NB4 (cell line): ENCODE results near the gene YTHDC1.

Source experiments
- DNase-seq: peaks from one replicate; pipeline ENCODE4 v3.0.0; 2010; ENCODE audit warnings: low read depth
- H3K4me3 ChIP-seq: one replicate; pipeline ENCODE4 v1.5.1; 2011; ENCODE audit warnings: mild to moderate bottlenecking, low read depth, low read length, moderate library complexity
- MYC ChIP-seq: IDR thresholded peaks from 2 replicates; pipeline ENCODE4 v1.6.1; 2011; ENCODE audit warnings: low read depth, low read length
- POLR2A ChIP-seq: IDR thresholded peaks from 2 replicates; pipeline ENCODE4 v1.6.1; 2011; ENCODE audit warnings: mild to moderate bottlenecking; ENCODE audit not compliant: insufficient read length; ENCODE audit errors: extremely low read depth
- TF ChIP-seq, protein P1 (sequence below): IDR thresholded peaks from one replicate; pipeline ENCODE4 v1.5.1; 2012; ENCODE audit warnings: low read depth, low read length
- TF ChIP-seq, protein P2 (sequence below): IDR thresholded peaks from 2 replicates; pipeline ENCODE4 v1.6.1; 2011; ENCODE audit warnings: low read depth, low read length

Gene YTHDC1

DNA sequence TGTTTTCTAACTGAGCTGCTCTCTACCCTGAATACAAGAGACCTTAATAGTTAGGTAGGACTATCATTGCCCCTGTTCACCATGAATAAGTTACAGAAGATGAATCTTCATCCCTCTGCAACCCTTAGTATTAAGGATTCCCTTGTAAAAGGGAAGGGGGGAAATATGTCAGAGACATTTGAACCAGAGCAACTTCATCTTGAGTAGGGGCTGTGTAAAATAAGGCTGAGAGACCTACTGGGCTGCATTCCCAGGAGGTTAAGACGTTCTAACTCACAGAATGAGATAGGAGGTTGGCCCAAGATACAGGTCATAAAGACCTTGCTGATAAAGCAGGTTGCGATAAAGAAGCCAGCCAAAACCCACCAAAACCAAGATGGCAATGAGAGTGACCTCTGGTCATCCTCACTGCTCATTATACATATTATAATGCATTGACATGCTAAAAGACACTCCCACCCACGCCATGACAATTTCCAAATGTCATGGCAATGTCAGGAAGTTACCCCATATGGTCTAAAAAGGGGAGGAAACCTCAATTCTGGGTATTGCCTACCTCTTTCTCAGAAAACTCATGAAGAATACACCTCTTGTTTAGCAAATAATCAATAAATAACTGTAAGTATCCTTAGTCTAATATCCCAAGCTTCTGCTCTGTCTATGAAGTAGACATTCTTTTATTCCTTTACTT, 84.9 kb downstream of the YTHDC1 start:
- no peak overlapping the region for H3K4me3 ChIP-seq
- TF ChIP-seq MYC (no peak), POLR2A (no peak)
- TF ChIP-seq, protein P1, sequence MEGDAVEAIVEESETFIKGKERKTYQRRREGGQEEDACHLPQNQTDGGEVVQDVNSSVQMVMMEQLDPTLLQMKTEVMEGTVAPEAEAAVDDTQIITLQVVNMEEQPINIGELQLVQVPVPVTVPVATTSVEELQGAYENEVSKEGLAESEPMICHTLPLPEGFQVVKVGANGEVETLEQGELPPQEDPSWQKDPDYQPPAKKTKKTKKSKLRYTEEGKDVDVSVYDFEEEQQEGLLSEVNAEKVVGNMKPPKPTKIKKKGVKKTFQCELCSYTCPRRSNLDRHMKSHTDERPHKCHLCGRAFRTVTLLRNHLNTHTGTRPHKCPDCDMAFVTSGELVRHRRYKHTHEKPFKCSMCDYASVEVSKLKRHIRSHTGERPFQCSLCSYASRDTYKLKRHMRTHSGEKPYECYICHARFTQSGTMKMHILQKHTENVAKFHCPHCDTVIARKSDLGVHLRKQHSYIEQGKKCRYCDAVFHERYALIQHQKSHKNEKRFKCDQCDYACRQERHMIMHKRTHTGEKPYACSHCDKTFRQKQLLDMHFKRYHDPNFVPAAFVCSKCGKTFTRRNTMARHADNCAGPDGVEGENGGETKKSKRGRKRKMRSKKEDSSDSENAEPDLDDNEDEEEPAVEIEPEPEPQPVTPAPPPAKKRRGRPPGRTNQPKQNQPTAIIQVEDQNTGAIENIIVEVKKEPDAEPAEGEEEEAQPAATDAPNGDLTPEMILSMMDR = no peak
- TF ChIP-seq, protein P2, sequence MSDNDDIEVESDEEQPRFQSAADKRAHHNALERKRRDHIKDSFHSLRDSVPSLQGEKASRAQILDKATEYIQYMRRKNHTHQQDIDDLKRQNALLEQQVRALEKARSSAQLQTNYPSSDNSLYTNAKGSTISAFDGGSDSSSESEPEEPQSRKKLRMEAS = no peak
- no peak for DNase-seq
